ENCODE measurements around the gene PLOD1.

PLOD1 gene

DNA sequence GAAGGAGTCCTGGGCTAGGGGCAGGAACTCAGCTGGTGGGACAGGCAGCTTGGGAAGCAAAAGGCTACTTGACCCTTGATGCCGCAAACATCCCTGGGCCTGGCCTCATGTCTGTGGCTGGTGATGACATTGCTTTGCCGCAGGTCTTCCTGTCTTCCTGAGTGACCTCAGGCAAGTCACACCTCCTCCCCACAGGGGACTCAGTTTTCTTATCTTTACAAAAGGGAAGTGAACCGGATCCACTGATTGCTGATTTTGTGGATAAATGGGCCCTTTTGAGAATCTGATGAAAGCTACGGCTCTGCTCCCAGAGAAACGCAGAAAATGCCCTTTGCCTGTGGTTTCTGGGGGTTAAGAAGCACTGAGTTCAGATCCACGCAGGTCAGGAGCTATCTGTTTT is 20.7 kb downstream of the PLOD1 start:
- Histone ChIP-seq H3K4me3 (ENCODE audit: insufficient read depth, low read depth, low read length) (no peak overlapping the region), H3K4me1 (ENCODE audit: control insufficient read depth, insufficient read depth, low read length) (no peaks in the 10 kb centered on the region), H3K27me3 (ENCODE audit: control insufficient read depth, insufficient read depth, low read length, poor library complexity, severe bottlenecking) (no peaks in the 10 kb centered on the region), H3K36me3 (ENCODE audit: control insufficient read depth, insufficient read depth, low read length) (peaks cover 20% of the 10 kb centered on the region), H3K9me3 (ENCODE audit: control insufficient read depth, low read length) (no peaks in the 10 kb centered on the region), H3K27ac (ENCODE audit: insufficient read depth, low read depth, low read length, poor library complexity, severe bottlenecking) (no peak overlapping the region)
- WGBS, 2 experiments = 91 to 93% methylated on average over 6 of the region's 6 CpGs

GRCh38 chr1:11957398-11957797 is 22.9 kb downstream of the PLOD1 start:
- H3K4me3 ChIP-seq (ENCODE audit: insufficient read depth, low read depth, low read length) = no peak overlapping the region
- 88 to 95% methylated on average over 5 of the region's 5 CpGs for WGBS, 2 experiments
- H3K27ac ChIP-seq (ENCODE audit: insufficient read depth, low read depth, low read length, poor library complexity, severe bottlenecking) = no peak overlapping the region
- H3K36me3 ChIP-seq (ENCODE audit: control insufficient read depth, insufficient read depth, low read length) = peaks cover 16% of the 10 kb centered on the region
- H3K9me3 ChIP-seq (ENCODE audit: control insufficient read depth, low read length) = no peaks in the 10 kb centered on the region
- H3K4me1 ChIP-seq (ENCODE audit: control insufficient read depth, insufficient read depth, low read length) = no peaks in the 10 kb centered on the region
- no peaks in the 10 kb centered on the region for H3K27me3 ChIP-seq (ENCODE audit: control insufficient read depth, insufficient read depth, low read length, poor library complexity, severe bottlenecking)

GRCh38 chr1:11957897-11958296 is 23.4 kb downstream of the PLOD1 start:
- no peaks in the 10 kb centered on the region for H3K4me1 ChIP-seq (ENCODE audit: control insufficient read depth, insufficient read depth, low read length)
- 95 to 97% methylated on average over 12 of the region's 12 CpGs for WGBS, 2 experiments
- H3K27me3 ChIP-seq (ENCODE audit: control insufficient read depth, insufficient read depth, low read length, poor library complexity, severe bottlenecking) = no peaks in the 10 kb centered on the region
- H3K27ac ChIP-seq (ENCODE audit: insufficient read depth, low read depth, low read length, poor library complexity, severe bottlenecking) = no peak overlapping the region
- H3K9me3 ChIP-seq (ENCODE audit: control insufficient read depth, low read length) = no peaks in the 10 kb centered on the region
- H3K36me3 ChIP-seq (ENCODE audit: control insufficient read depth, insufficient read depth, low read length) = peaks cover 16% of the 10 kb centered on the region
- no peak overlapping the region for H3K4me3 ChIP-seq (ENCODE audit: insufficient read depth, low read depth, low read length)

DNA sequence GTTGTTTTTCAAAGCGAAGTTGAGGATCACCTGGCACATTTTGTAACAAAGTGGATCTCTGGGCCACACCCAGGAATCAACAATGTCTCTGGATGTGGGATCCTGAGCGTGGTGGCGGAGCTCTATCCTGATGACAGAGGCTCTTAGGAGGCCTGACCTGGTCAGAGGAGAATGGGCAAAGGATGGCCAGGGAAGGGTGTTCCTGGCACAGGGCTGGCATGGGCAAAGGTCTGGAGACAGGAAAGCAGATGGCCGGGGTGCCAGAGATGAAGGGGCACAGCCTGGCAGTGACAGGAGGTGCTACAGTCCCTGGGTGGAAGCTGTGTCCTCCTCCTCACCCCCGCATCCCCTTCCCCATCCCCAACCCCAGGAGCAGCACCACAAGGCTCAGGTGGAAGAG is 25.8 kb downstream of the PLOD1 start:
- Histone ChIP-seq H3K4me1 (ENCODE audit: control insufficient read depth, insufficient read depth, low read length) (no peaks in the 10 kb centered on the region), H3K4me3 (ENCODE audit: insufficient read depth, low read depth, low read length) (no peak overlapping the region), H3K27me3 (ENCODE audit: control insufficient read depth, insufficient read depth, low read length, poor library complexity, severe bottlenecking) (no peaks in the 10 kb centered on the region), H3K27ac (ENCODE audit: insufficient read depth, low read depth, low read length, poor library complexity, severe bottlenecking) (no peak overlapping the region), H3K36me3 (ENCODE audit: control insufficient read depth, insufficient read depth, low read length) (peaks cover 26% of the 10 kb centered on the region), H3K9me3 (ENCODE audit: control insufficient read depth, low read length) (no peaks in the 10 kb centered on the region)
- WGBS, 2 experiments = 94 to 96% methylated on average over 5 of the region's 5 CpGs

DNA sequence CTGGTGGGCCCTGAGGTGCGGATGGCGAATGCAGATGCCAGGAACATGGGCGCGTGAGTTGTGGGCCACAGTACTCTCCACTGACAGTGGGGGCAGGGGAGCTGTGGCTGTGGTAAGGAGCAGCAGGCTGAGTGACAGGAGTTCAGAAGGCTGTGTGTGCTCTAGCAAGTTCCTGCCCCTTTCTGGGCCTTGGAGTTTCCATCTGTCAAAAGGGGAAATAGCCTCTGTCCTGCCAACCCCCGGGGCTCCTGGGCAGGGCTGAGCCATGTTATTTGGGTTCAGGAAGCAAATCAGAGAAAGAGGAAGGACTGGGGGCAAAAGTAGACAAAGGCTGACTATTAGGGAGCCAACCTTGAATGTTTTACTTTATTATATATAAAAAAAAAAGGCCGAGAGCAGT is 26.2 kb downstream of the PLOD1 start:
- peaks cover 26% of the 10 kb centered on the region for H3K36me3 ChIP-seq (ENCODE audit: control insufficient read depth, insufficient read depth, low read length)
- H3K4me1 ChIP-seq (ENCODE audit: control insufficient read depth, insufficient read depth, low read length) = no peaks in the 10 kb centered on the region
- H3K27me3 ChIP-seq (ENCODE audit: control insufficient read depth, insufficient read depth, low read length, poor library complexity, severe bottlenecking) = no peaks in the 10 kb centered on the region
- H3K27ac ChIP-seq (ENCODE audit: insufficient read depth, low read depth, low read length, poor library complexity, severe bottlenecking) = no peak overlapping the region
- WGBS, 2 experiments = 93 to 98% methylated on average over 6 of the region's 6 CpGs
- no peaks in the 10 kb centered on the region for H3K9me3 ChIP-seq (ENCODE audit: control insufficient read depth, low read length)
- no peak overlapping the region for H3K4me3 ChIP-seq (ENCODE audit: insufficient read depth, low read depth, low read length)

DNA sequence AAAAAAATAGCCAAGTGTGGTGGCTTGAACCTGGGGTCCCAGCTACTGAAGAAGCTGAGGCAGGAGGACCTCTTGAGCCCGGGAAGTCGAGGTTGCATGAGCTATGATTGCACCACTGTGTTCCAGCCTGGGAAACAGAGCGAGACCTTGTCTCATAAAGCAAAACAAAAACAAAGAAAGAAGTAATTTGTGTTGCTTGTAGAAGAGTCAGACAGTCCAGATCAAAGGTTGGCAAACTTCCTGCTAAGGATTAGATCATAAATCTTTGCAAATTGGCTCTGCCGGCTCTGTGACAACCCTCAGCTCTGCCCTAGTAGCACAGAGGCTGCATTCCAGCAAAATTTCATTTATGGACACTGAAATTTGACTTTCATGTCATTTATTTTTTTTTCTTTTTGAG is 26.7 kb downstream of the PLOD1 start:
- Histone ChIP-seq H3K4me1 (ENCODE audit: control insufficient read depth, insufficient read depth, low read length) (no peaks in the 10 kb centered on the region), H3K27ac (ENCODE audit: insufficient read depth, low read depth, low read length, poor library complexity, severe bottlenecking) (no peak overlapping the region), H3K36me3 (ENCODE audit: control insufficient read depth, insufficient read depth, low read length) (peaks cover 26% of the 10 kb centered on the region), H3K4me3 (ENCODE audit: insufficient read depth, low read depth, low read length) (no peak overlapping the region), H3K27me3 (ENCODE audit: control insufficient read depth, insufficient read depth, low read length, poor library complexity, severe bottlenecking) (no peaks in the 10 kb centered on the region), H3K9me3 (ENCODE audit: control insufficient read depth, low read length) (no peaks in the 10 kb centered on the region)
- 94 to 97% methylated on average over 4 of the region's 4 CpGs for WGBS, 2 experiments

GRCh38 chr1:11963622-11964021 is 29.1 kb downstream of the PLOD1 start:
- no peaks in the 10 kb centered on the region for H3K27me3 ChIP-seq (ENCODE audit: control insufficient read depth, insufficient read depth, low read length, poor library complexity, severe bottlenecking)
- 93% methylated on average over 3 of the region's 3 CpGs for whole genome bisulfite sequencing, 2 experiments
- H3K27ac ChIP-seq (ENCODE audit: insufficient read depth, low read depth, low read length, poor library complexity, severe bottlenecking) = no peak overlapping the region
- H3K9me3 ChIP-seq (ENCODE audit: control insufficient read depth, low read length) = no peaks in the 10 kb centered on the region
- no peaks in the 10 kb centered on the region for H3K4me1 ChIP-seq (ENCODE audit: control insufficient read depth, insufficient read depth, low read length)
- peaks cover 12% of the 10 kb centered on the region for H3K36me3 ChIP-seq (ENCODE audit: control insufficient read depth, insufficient read depth, low read length)
- H3K4me3 ChIP-seq (ENCODE audit: insufficient read depth, low read depth, low read length) = no peak overlapping the region

GRCh38 chr1:11964656-11965055 is 30.1 kb downstream of the PLOD1 start:
- H3K4me3 ChIP-seq (ENCODE audit: insufficient read depth, low read depth, low read length) = no peak overlapping the region
- no peaks in the 10 kb centered on the region for H3K4me1 ChIP-seq (ENCODE audit: control insufficient read depth, insufficient read depth, low read length)
- H3K27me3 ChIP-seq (ENCODE audit: control insufficient read depth, insufficient read depth, low read length, poor library complexity, severe bottlenecking) = no peaks in the 10 kb centered on the region
- H3K36me3 ChIP-seq (ENCODE audit: control insufficient read depth, insufficient read depth, low read length) = peaks cover 11% of the 10 kb centered on the region
- no peak overlapping the region for H3K27ac ChIP-seq (ENCODE audit: insufficient read depth, low read depth, low read length, poor library complexity, severe bottlenecking)
- H3K9me3 ChIP-seq (ENCODE audit: control insufficient read depth, low read length) = no peaks in the 10 kb centered on the region
- WGBS, 2 experiments = 94 to 97% methylated on average over 12 of the region's 12 CpGs

DNA sequence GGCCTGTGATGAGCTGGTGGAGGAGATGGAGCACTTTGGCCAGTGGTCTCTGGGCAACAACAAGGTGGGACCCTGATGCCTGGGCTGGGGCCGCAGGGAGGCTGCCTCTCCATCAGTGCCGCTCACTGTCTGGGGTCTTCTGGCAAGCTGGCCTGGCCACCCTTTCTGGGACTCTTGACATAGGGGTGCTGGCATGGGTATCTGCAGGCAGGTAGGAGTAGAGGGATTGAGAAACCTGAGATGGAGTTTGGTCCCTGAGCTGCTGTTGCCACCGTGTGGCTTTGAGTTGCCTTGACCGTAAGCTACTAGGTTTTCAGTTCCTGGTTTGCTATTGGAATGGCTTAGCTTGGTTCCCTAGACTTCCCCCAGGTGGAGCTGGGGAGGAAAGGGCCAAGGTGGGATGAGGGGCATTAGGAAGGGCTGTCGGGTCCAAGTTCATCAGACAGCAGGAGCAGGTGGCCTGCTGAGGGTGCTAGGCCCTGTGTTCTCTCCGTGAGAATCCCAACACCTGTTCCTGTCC is 32.6 kb downstream of the PLOD1 start:
- Histone ChIP-seq H3K36me3 (ENCODE audit: control insufficient read depth, insufficient read depth, low read length) (peaks cover 11% of the 10 kb centered on the region), H3K4me3 (ENCODE audit: insufficient read depth, low read depth, low read length) (no peak overlapping the region)
- 57 to 63% methylated on average over 5 to 6 of the region's 6 CpGs for WGBS, 2 experiments

DNA sequence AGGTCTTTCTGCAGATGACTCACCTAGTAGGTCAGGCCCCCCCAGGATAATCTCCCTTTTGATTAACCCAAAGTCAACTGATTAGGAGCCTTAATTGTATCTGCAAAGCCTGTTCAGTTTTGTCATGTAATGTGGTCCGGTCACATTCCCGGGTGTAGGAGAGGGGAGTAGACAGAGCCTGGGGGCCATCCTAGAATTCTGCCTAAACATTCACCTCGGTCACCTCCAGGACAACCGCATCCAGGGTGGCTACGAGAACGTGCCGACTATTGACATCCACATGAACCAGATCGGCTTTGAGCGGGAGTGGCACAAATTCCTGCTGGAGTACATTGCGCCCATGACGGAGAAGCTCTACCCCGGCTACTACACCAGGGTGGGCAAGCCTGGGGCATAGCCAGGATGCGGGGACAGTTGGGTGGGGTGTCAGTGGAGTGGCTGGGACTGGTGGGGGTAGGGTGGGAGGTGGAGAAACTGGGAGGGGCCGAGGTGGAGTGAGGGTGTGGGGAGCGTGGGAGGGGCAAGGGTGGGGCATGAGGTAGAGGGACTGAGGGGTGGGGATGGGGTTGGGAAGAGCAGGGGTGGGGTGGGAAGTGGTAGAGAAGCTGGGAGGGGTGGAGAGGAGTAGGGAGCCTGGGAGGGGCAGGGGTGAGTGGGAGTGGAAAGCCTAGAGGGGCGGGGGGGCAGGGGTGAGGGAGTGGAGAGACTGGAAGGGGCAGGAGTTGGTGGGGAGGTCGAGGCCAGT is 36.1 kb downstream of the PLOD1 start:
- Histone ChIP-seq H3K36me3 (ENCODE audit: control insufficient read depth, insufficient read depth, low read length) (peaks cover 10% of the 10 kb centered on the region), H3K4me1 (ENCODE audit: control insufficient read depth, insufficient read depth, low read length) (no peaks in the 10 kb centered on the region), H3K27ac (ENCODE audit: insufficient read depth, low read depth, low read length, poor library complexity, severe bottlenecking) (no peak overlapping the region), H3K4me3 (ENCODE audit: insufficient read depth, low read depth, low read length) (no peak overlapping the region), H3K9me3 (ENCODE audit: control insufficient read depth, low read length) (no peaks in the 10 kb centered on the region), H3K27me3 (ENCODE audit: control insufficient read depth, insufficient read depth, low read length, poor library complexity, severe bottlenecking) (no peaks in the 10 kb centered on the region)
- 96% methylated on average over 16 to 17 of the region's 17 CpGs for WGBS, 2 experiments

More for the DNA sequence above, 32.6 kb downstream of the PLOD1 start:
- Histone ChIP-seq H3K9me3 (ENCODE audit: control insufficient read depth, low read length) (no peaks in the 10 kb centered on the region), H3K4me1 (ENCODE audit: control insufficient read depth, insufficient read depth, low read length) (no peaks in the 10 kb centered on the region), H3K27ac (ENCODE audit: insufficient read depth, low read depth, low read length, poor library complexity, severe bottlenecking) (no peak overlapping the region), H3K27me3 (ENCODE audit: control insufficient read depth, insufficient read depth, low read length, poor library complexity, severe bottlenecking) (no peaks in the 10 kb centered on the region)
